Measurements from ENCODE around the gene RPS21. TPM values are rescaled to one million over a fixed set of nuclear protein-coding genes. Genes with fewer than 3 reads are reported as not detected.
"Not testable (repeated sequence)": the region's sequence is repeated elsewhere in the genome, so short reads cannot be mapped to it uniquely, and the experiment has no call there.

Gene RPS21
- total and polyA plus RNA-seq, 11 donors = 434 to 3,051 (median 712) TPM

- no peaks in the 10 kb centered on the region for H3K36me3 ChIP-seq
- TF ChIP-seq POLR2A (IDR thresholded peaks at IDR 0.05) (no peak), CTCF (IDR thresholded peaks at IDR 0.05) (no peak)
- ATAC-seq = no peak
- H3K4me1 ChIP-seq = peaks cover 0 to 2% (median 0%) of the 10 kb centered on the region in 12 donors
- no peak overlapping the region for H3K27ac ChIP-seq
- H3K9me3 ChIP-seq = no peaks in the 10 kb centered on the region
- intact Hi-C loops (cut with DNase I) = loop anchor here in 1 of 10 donors (10.0 kb wide), 1 partner anchor 189 kb away; no protein-coding TSS in a partner anchor
- DNase-seq = no peak
- 82 to 93% (median 89%) methylated on average over 18 to 21 of the region's 21 CpGs for WGBS, 4 donors
- no peak overlapping the region for H3K4me3 ChIP-seq
- H3K27me3 ChIP-seq = peaks cover 0 to 24% (median 7%) of the 10 kb centered on the region in 9 donors
Measured at GRCh38 chr20:62425281-62426058, 38.6 kb downstream of the RPS21 start.

- not testable (repeated sequence) for ATAC-seq, H3K4me3 ChIP-seq, DNase-seq, H3K9me3 ChIP-seq, H3K27ac ChIP-seq, H3K4me1 ChIP-seq, H3K36me3 ChIP-seq
- 91 to 100% (median 97%) methylated on average over 4 of the region's 4 CpGs for WGBS, 4 donors
- intact Hi-C loops (cut with DNase I) = loop anchor here in 1 of 10 donors (10.0 kb wide), 1 partner anchor 189 kb away; no protein-coding TSS in a partner anchor
- H3K27me3 ChIP-seq = peaks cover 0 to 24% (median 7%) of the 10 kb centered on the region in 9 donors
Measured at GRCh38 chr20:62426059-62426348, 39.1 kb downstream of the RPS21 start.

- 69 to 72% (median 69%) methylated on average over 18 to 22 of the region's 22 CpGs for WGBS, 4 donors
- Histone ChIP-seq H3K27ac (no peak overlapping the region), H3K4me1 (peaks cover 0 to 2% (median 0%) of the 10 kb centered on the region in 12 donors), H3K4me3 (no peak overlapping the region), H3K36me3 (no peaks in the 10 kb centered on the region), H3K9me3 (no peaks in the 10 kb centered on the region), H3K27me3 (peaks cover 0 to 24% (median 7%) of the 10 kb centered on the region in 9 donors)
- intact Hi-C loops (cut with DNase I) = loop anchor here in 1 of 10 donors (10.0 kb wide), 1 partner anchor 188 kb away; no protein-coding TSS in a partner anchor
- no peak for TF ChIP-seq CTCF (IDR thresholded peaks at IDR 0.05)
- no peak for TF ChIP-seq POLR2A (IDR thresholded peaks at IDR 0.05)
- DNase-seq = no peak
- no peak for ATAC-seq
Measured at GRCh38 chr20:62426699-62427131, 39.8 kb downstream of the RPS21 start.

GRCh38 chr20:62427172-62428001, 40.5 kb downstream of the RPS21 start, which contains the start of gene RBBP8NL:
TSS of gene RBBP8NL (minus strand) at chr20:62427539. CDS start at chr20:62419647, 7,892 bp downstream.
- DNase-seq (no peak), ATAC-seq (no peak)
- no peaks in the 10 kb centered on the region for H3K36me3 ChIP-seq
- intact Hi-C loops (cut with DNase I) = loop anchor here in 1 of 10 donors (10.0 kb wide), 1 partner anchor 187 kb away; no protein-coding TSS in a partner anchor
- no peak within 1 kb of the TSS for H3K4me3 ChIP-seq
- no peaks in the 10 kb centered on the region for H3K9me3 ChIP-seq
- H3K27me3 ChIP-seq = peaks cover 0 to 24% (median 7%) of the 10 kb centered on the region in 9 donors
- TF ChIP-seq CTCF (IDR thresholded peaks at IDR 0.05) = no peak
- no peak for TF ChIP-seq POLR2A (IDR thresholded peaks at IDR 0.05)
- WGBS, 4 donors = 71 to 78% (median 76%) methylated on average over 15 to 28 of the region's 28 CpGs
- H3K27ac ChIP-seq = no peak within 1 kb of the TSS
- peaks cover 0 to 2% (median 0%) of the 10 kb centered on the region in 12 donors for H3K4me1 ChIP-seq

Data from heart left ventricle (tissue), 16 donors.